SHP77 (cell line): Measurements from ENCODE around the gene STRADA.
A peak's percentile ranks its signal among the peaks of the same experiment; 100 is the strongest.

ENCODE experiments used
- DNase-seq, 2 experiments: peaks; one replicate each; lab custom pipeline; 2025; lab: John Stamatoyannopoulos, UW

Gene STRADA

GRCh38 chr17:63682981-63683380 is 58.6 kb downstream of the STRADA start:
- DNase-seq = no peak

DNA sequence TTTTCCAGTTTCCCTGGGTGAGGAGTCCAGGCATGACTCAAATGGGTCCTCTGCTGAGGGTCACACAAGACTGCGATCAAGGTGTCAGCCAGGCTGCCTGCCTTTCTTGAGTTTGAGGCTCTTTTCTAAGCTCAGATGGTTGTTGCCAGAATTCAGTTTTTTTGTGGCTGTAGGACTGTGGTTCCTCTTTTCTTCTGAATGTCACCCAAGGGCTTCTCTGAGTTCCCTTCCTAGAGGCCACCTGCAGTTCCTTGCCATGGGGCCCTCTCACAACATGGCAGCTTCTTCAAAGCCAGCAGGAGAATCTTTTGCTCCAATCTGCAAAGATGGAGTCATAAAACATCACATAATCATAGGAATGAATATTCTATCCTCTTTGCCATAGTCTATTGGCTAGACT is 59.2 kb downstream of the STRADA start:
- DNase-seq = no peak

GRCh38 chr17:63681530-63681929 is 60.1 kb downstream of the STRADA start:
- DNase-seq = no peak

DNA sequence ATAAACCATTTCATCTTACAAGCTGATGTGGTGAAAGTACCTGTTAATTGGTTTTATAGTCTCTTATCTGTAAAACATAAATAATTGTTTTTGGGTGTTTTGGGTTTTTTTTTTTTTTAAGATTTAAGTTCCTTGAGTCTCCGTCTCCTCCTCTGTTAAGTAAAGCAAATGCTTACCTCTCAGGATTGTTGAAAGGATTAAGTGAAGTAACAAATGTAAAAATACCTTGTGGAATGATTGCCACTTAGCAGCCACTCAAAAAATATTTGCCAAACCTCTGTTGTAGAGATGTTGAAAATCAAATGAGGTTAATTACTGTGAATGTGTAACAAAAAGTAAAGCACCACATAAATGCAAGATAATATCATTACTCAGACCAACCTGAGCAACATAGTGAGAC is 60.9 kb downstream of the STRADA start:
- no peak for DNase-seq

- no peak for DNase-seq
Observed at GRCh38 chr17:63679214-63679613, 62.4 kb downstream of the STRADA start.

- DNase-seq = no peak
Observed at GRCh38 chr17:63676584-63676983, 65.0 kb downstream of the STRADA start.

DNA sequence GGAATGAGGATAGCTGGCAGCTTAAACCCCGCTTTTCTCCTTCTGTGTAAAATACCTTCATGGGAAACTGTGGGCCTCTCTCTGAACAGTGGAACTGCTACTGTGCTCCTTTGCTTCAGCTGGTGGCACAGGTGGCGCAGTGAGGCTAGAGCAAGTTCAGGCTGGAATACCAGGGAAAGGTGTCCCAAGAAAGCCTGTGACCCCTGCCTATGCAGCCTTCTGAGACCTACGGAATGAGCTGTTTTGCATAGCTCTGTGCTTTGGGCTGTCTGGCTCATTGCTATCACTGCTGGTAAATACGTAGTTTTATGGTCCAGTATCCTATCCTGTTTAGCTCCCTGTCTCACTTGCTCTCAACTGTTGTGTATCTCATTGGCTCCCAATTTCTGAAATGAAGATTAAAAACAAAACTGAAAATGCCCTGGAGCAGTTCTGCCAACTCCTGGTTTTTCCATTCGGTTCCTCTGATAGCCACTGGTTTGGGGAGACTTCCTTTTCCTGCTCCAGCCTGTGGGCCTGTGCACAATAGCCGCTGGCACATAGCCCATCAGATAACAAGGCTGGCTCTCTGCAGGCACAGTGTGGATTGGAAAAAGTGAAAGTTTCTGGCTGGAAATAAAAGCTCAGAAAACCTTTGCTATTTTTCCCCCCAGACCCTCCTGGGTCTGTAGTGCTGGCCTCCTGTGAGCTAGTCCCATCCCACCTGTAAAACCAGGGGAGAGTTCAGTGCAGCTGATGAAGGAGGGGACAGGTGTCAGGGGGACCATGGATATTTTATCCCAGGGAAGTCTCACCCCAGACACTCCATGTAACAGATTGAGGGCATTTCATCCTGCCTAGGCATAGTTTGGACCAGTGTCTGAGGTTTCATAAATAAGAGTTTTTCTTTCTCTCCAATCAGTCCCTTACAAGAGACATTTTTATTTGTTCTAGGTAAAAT is 65.7 kb downstream of the STRADA start:
- DNase-seq = peak in 1 of 2 experiments; percentile 30

DNA sequence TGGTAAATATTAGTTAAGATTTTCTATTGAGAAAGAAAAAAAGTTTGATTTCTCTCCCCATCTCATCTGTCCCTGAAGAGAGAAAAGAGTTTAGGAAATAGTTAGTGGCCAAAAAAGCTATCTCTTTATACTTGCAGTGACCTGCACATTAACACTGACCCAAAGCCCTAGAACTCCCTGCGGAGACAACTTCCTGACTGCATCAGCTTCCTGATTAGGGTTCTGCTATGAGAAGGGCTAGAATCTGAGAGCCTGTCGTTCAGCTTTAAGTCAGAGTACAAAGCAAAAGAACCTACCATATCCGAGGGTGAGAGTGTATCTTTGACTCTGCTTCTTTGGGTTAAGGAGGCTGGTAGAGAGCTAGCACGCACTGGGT is 66.4 kb downstream of the STRADA start:
- DNase-seq = no peak

DNA sequence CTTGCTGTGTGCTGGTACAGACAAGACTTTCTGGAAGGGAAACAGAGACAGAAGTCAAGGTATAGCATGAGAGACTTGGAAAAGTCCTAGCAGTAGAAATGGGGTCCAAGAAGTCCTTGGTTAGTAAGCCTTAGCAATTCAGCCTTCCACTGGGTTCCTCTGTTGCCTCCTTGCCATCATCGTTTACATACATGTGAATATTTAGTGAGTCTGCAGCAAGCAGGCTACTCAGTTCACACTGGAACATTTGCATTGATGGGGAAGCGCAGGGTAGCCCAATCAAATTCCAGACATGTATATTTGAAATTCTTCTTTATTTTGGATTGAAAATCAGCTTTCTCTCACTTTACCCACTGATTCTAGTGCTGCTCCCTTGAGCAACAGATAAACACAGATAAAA is 68.7 kb downstream of the STRADA start:
- DNase-seq = no peak

GRCh38 chr17:63665527-63666214 is 75.9 kb downstream of the STRADA start:
- DNase-seq = no peak

DNA sequence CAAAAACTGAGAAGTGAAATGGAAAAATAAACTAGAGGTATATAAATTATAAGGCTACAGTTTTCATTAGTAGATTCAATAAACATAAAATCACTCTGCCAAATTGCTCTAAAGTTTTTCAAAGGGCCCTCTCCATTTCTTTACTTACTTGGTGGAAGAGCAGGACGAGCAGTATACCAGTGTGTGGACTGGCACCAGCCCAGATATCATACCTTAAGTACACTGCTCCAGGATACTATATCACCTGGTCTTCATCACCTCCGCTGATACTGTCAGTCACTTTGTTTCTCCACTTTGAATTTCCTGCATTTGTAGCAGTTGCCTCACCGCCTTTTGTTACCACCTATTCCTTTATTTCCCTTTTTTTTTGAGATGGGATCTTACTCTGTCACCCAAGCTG is 81.7 kb downstream of the STRADA start:
- no peak for DNase-seq

GRCh38 chr17:63658366-63658765 is 83.2 kb downstream of the STRADA start:
- no peak for DNase-seq

- DNase-seq = no peak
Observed at GRCh38 chr17:63657786-63658185, 83.8 kb downstream of the STRADA start.

DNA sequence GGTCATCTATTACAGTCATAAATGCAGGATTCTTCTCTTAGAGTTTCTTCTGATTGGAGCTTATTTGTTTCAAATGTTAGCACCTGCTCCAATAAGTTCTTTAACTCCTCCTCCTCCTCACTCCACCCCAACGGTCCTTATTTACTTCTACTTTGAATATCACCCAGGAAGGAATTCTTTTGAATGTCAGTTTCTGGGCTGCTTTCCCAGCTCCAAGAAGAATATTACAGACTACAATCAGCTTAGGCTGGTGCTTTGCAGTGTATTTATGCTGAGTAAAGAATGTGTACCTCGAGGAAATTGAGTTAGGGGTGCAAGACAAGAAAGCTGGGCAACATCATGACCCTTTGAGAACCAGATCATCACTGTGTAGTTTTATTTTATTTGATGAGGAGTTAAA is 88.5 kb downstream of the STRADA start:
- DNase-seq = no peak
